Osteocyte (in vitro differentiated cells): ENCODE data around the gene SHISAL2B. TPM values are rescaled to one million over a fixed set of nuclear protein-coding genes. Genes with fewer than 3 reads are reported as not detected.
"Not testable (repeated sequence)": the region's sequence is repeated elsewhere in the genome, so short reads cannot be mapped to it uniquely, and the experiment has no call there.

Experiments
- DNase-seq: peaks from one replicate; pipeline ENCODE4 v3.0.0; 2021; ENCODE audit warnings: mixed read lengths; ENCODE audit not compliant: unreplicated experiment; ENCODE audit errors: extremely low spot score
- H3K27ac Mint-ChIP-seq: one replicate; pipeline ENCODE4 v1.8.0; 2021; ENCODE audit warnings: mild to moderate bottlenecking, mixed read lengths; ENCODE audit not compliant: unreplicated experiment
- H3K27me3 Mint-ChIP-seq: one replicate; pipeline ENCODE4 v1.8.0; 2021; ENCODE audit warnings: mixed read lengths; ENCODE audit not compliant: unreplicated experiment
- H3K36me3 Mint-ChIP-seq: one replicate; pipeline ENCODE4 v1.8.0; 2021; ENCODE audit warnings: mixed read lengths; ENCODE audit not compliant: unreplicated experiment
- H3K4me1 Mint-ChIP-seq: one replicate; pipeline ENCODE4 v1.8.0; 2021; ENCODE audit warnings: mixed read lengths; ENCODE audit not compliant: unreplicated experiment
- H3K4me3 Mint-ChIP-seq: one replicate; pipeline ENCODE4 v1.8.0; 2021; ENCODE audit warnings: mild to moderate bottlenecking, moderate library complexity, mixed read lengths; ENCODE audit not compliant: unreplicated experiment
- H3K9me3 Mint-ChIP-seq: one replicate; pipeline ENCODE4 v1.8.0; 2021; ENCODE audit warnings: mixed read lengths; ENCODE audit not compliant: unreplicated experiment
- total RNA-seq: library from RNA; stranded (reverse); gene quantifications from 2 replicates; pipeline ENCODE4 v1.2.1, GENCODE V29; 2021
- TF ChIP-seq, protein P1 (sequence below): fragments of 200-600 bp; sonication (generic); IDR thresholded peaks from 2 replicates; pipeline ENCODE4 v1.5.0; 2021; ENCODE audit warnings: antibody characterized with exemption, mild to moderate bottlenecking, moderate library complexity

Gene SHISAL2B
- total RNA-seq, 1 donor from 2014 or later = not detected

DNA sequence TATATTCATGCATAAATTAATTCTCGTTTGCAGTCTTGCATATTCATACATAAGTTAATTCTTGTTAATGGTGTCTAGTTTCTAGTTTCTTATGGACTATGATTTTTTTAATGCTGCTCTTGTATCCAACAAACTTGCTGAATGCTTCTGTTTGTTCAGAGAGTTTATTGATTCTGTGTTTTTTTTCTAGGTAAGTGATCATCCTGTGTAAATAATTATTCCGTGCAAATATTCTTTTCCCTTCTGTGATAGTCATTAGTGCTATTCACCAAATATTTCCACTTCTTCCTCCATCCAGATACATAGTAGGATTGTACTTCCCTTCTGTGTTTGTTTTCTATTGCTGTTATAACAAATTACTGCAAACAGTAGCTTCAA lies 35.8 kb upstream of the SHISAL2B start:
- TF ChIP-seq, protein P1, sequence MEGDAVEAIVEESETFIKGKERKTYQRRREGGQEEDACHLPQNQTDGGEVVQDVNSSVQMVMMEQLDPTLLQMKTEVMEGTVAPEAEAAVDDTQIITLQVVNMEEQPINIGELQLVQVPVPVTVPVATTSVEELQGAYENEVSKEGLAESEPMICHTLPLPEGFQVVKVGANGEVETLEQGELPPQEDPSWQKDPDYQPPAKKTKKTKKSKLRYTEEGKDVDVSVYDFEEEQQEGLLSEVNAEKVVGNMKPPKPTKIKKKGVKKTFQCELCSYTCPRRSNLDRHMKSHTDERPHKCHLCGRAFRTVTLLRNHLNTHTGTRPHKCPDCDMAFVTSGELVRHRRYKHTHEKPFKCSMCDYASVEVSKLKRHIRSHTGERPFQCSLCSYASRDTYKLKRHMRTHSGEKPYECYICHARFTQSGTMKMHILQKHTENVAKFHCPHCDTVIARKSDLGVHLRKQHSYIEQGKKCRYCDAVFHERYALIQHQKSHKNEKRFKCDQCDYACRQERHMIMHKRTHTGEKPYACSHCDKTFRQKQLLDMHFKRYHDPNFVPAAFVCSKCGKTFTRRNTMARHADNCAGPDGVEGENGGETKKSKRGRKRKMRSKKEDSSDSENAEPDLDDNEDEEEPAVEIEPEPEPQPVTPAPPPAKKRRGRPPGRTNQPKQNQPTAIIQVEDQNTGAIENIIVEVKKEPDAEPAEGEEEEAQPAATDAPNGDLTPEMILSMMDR = no peak
- Mint-ChIP-seq H3K36me3 (no peaks in the 10 kb centered on the region), H3K4me1 (no peaks in the 10 kb centered on the region), H3K4me3 (no peak overlapping the region), H3K27ac (no peak overlapping the region), H3K9me3 (no peaks in the 10 kb centered on the region), H3K27me3 (peaks cover 34% of the 10 kb centered on the region)
- no peak for DNase-seq

DNA sequence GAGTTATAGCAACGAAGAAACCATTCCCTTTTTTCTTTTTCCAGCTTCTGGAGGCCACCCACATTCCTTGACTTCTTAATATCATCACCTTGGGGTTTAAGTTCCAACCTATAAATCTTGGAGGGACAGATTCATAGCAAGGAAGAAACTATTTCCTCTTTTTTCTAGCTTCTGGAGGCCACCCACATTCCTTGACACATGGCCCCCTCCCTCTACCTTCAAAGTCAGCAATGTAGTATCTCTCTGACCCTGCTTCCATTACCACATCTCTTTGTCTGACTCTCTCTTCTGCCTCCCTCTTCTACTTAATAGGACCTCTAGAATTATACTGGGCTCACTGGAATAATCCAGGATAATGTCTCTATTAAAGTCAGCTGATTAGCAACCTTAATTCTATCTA lies 34.7 kb upstream of the SHISAL2B start:
- H3K27me3 Mint-ChIP-seq = peaks cover 38% of the 10 kb centered on the region
- H3K36me3 Mint-ChIP-seq = no peaks in the 10 kb centered on the region

DNA sequence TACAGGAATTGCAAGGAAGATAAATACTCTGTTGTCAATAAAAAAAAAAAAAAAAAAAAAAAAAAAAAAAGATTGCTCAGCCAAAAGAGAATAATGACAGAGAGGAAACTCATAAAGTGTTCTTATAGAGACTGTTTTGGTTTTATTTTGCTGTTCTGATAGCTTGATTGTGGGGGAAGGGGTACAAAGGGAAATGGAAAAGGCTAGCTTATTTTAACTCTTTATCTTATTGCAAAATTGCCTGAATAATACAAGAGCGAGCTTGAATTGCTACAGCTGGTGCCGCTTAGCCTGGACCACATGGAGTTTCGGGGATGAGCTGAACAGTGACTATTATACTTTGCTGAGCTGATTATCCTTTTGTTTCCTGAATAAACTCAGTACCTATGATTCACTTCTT lies 31.0 kb upstream of the SHISAL2B start:
- H3K27me3 Mint-ChIP-seq = peaks cover 29% of the 10 kb centered on the region
- no peaks in the 10 kb centered on the region for H3K36me3 Mint-ChIP-seq
- TF ChIP-seq, protein P1 = no peak
- no peak overlapping the region for H3K4me3 Mint-ChIP-seq
- H3K4me1 Mint-ChIP-seq = no peaks in the 10 kb centered on the region
- H3K9me3 Mint-ChIP-seq = no peaks in the 10 kb centered on the region
- no peak overlapping the region for H3K27ac Mint-ChIP-seq
- DNase-seq = no peak

More for the DNA sequence above, 34.7 kb upstream of the SHISAL2B start:
- Mint-ChIP-seq H3K4me1 (no peaks in the 10 kb centered on the region), H3K9me3 (no peaks in the 10 kb centered on the region), H3K27ac (no peak overlapping the region), H3K4me3 (no peak overlapping the region)
- DNase-seq = no peak
- TF ChIP-seq, protein P1 = no peak

DNA sequence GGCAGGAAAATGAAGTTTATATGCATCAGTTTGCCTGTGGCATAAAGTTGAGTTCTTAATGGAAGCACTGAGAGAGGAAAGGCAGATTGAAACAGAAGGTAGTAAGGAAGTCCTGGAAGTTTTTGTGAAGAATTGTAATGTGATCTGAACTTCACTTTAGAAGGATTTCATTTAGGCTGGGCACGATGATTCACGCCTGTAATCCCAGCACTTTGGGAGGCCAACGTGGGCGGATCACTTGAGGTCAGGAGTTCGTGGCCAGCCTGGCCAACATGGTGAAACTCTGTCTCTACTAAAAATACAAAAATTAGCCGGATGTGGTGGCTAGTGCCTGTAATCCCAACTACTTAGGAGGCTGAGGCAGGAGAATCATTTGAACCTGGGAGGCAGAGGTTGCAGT lies 27.1 kb upstream of the SHISAL2B start:
- H3K27ac Mint-ChIP-seq, H3K9me3 Mint-ChIP-seq, H3K36me3 Mint-ChIP-seq, H3K4me3 Mint-ChIP-seq, DNase-seq, H3K4me1 Mint-ChIP-seq: not testable (repeated sequence)
- H3K27me3 Mint-ChIP-seq = peaks cover 31% of the 10 kb centered on the region

DNA sequence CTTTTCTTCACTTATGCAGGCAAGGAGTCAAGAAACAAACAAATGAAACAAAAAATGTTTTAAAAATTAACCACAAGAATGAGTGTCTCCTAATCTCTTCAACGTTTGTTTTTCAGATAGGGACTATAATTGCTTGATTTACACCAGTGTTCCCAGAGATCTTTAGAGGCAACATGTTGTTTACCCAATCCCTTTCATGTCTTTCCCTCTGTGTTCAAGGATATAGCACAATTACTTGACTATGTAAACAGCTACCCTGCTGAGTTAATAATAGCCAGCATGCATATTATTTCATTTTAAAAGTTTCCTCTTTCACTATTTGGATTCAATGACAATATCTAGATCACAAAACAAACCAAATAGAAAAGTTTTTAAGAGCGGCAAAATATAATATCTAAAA lies 25.1 kb upstream of the SHISAL2B start:
- peaks cover 39% of the 10 kb centered on the region for H3K27me3 Mint-ChIP-seq
- no peak overlapping the region for H3K4me3 Mint-ChIP-seq
- no peaks in the 10 kb centered on the region for H3K4me1 Mint-ChIP-seq
- H3K36me3 Mint-ChIP-seq = no peaks in the 10 kb centered on the region
- no peaks in the 10 kb centered on the region for H3K9me3 Mint-ChIP-seq
- no peak overlapping the region for H3K27ac Mint-ChIP-seq
- TF ChIP-seq, protein P1 = no peak
- DNase-seq = no peak

DNA sequence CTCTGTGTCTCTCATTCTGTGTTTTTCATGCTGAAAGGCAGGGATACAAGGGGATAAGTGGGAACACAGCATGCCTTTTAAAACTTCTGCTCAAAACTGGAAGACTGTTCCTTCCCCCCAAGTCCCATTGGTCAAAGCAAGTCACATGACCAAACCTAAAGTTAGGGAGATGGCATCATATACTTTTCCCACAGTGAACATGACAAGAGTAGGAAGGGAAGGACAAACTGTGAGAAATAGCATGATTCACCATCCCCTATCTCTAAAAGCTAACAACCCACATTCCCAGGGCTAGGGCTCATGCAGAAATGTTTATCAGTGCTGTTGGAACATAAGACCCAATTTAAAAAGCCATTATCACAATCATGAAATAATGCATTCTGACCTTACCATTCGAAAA lies 24.2 kb upstream of the SHISAL2B start:
- Mint-ChIP-seq H3K27ac (no peak overlapping the region), H3K9me3 (no peaks in the 10 kb centered on the region), H3K4me3 (no peak overlapping the region), H3K4me1 (no peaks in the 10 kb centered on the region), H3K27me3 (peaks cover 46% of the 10 kb centered on the region), H3K36me3 (no peaks in the 10 kb centered on the region)
- DNase-seq = no peak
- TF ChIP-seq, protein P1 = no peak
